ENCODE measurements around the gene ITGB6. TPM values are rescaled to one million over a fixed set of nuclear protein-coding genes. Genes with fewer than 3 reads are reported as not detected.

Gene ITGB6
- total RNA-seq, 1 donor from 2014 or later = 2.0 TPM

GRCh38 chr2:160224507-160224906 lies 24.4 kb upstream of the ITGB6 start:
- H3K4me3 Mint-ChIP-seq (ENCODE audit: unreplicated experiment) = no peak overlapping the region
- H3K36me3 Mint-ChIP-seq (ENCODE audit: low read depth) = no peaks in the 10 kb centered on the region
- no peak for DNase-seq (ENCODE audit: low spot score)
- H3K27ac Mint-ChIP-seq (ENCODE audit: unreplicated experiment) = peak overlapping the region; percentile 96
- TF ChIP-seq CTCF (IDR thresholded peaks at IDR 0.05) = no peak
- H3K9me3 Mint-ChIP-seq (ENCODE audit: low read depth) = no peaks in the 10 kb centered on the region
- no peaks in the 10 kb centered on the region for H3K27me3 Mint-ChIP-seq (ENCODE audit: low read depth)
- H3K4me1 Mint-ChIP-seq (ENCODE audit: low read depth) = peaks cover 99% of the 10 kb centered on the region

- Mint-ChIP-seq H3K4me3 (ENCODE audit: unreplicated experiment) (no peak overlapping the region), H3K4me1 (ENCODE audit: low read depth) (peaks cover 98% of the 10 kb centered on the region), H3K36me3 (ENCODE audit: low read depth) (no peaks in the 10 kb centered on the region), H3K27ac (ENCODE audit: unreplicated experiment) (peak overlapping the region; percentile 96), H3K9me3 (ENCODE audit: low read depth) (no peaks in the 10 kb centered on the region), H3K27me3 (ENCODE audit: low read depth) (no peaks in the 10 kb centered on the region)
- TF ChIP-seq CTCF (IDR thresholded peaks at IDR 0.05) = no peak
- DNase-seq (ENCODE audit: low spot score) = no peak
Observed at GRCh38 chr2:160224060-160224459, 24.0 kb upstream of the ITGB6 start.

GRCh38 chr2:160223560-160223959 lies 23.5 kb upstream of the ITGB6 start:
- peak overlapping the region; percentile 96 for H3K27ac Mint-ChIP-seq (ENCODE audit: unreplicated experiment)
- DNase-seq (ENCODE audit: low spot score) = no peak
- TF ChIP-seq CTCF (IDR thresholded peaks at IDR 0.05) = no peak
- peaks cover 93% of the 10 kb centered on the region for H3K4me1 Mint-ChIP-seq (ENCODE audit: low read depth)
- no peaks in the 10 kb centered on the region for H3K9me3 Mint-ChIP-seq (ENCODE audit: low read depth)
- H3K36me3 Mint-ChIP-seq (ENCODE audit: low read depth) = no peaks in the 10 kb centered on the region
- H3K27me3 Mint-ChIP-seq (ENCODE audit: low read depth) = no peaks in the 10 kb centered on the region
- no peak overlapping the region for H3K4me3 Mint-ChIP-seq (ENCODE audit: unreplicated experiment)

- Mint-ChIP-seq H3K9me3 (ENCODE audit: low read depth) (no peaks in the 10 kb centered on the region), H3K36me3 (ENCODE audit: low read depth) (no peaks in the 10 kb centered on the region), H3K27me3 (ENCODE audit: low read depth) (no peaks in the 10 kb centered on the region), H3K4me3 (ENCODE audit: unreplicated experiment) (no peak overlapping the region), H3K4me1 (ENCODE audit: low read depth) (peaks cover 88% of the 10 kb centered on the region), H3K27ac (ENCODE audit: unreplicated experiment) (peak overlapping the region; percentile 96)
- TF ChIP-seq CTCF (IDR thresholded peaks at IDR 0.05) = no peak
- DNase-seq (ENCODE audit: low spot score) = no peak
Observed at GRCh38 chr2:160222546-160223283, 22.6 kb upstream of the ITGB6 start.

- no peaks in the 10 kb centered on the region for H3K27me3 Mint-ChIP-seq (ENCODE audit: low read depth)
- H3K36me3 Mint-ChIP-seq (ENCODE audit: low read depth) = peaks cover 1% of the 10 kb centered on the region
- no peak for DNase-seq (ENCODE audit: low spot score)
- peak overlapping the region; percentile 81 for H3K27ac Mint-ChIP-seq (ENCODE audit: unreplicated experiment)
- peaks cover 82% of the 10 kb centered on the region for H3K4me1 Mint-ChIP-seq (ENCODE audit: low read depth)
- peaks cover 3% of the 10 kb centered on the region for H3K9me3 Mint-ChIP-seq (ENCODE audit: low read depth)
- no peak for TF ChIP-seq CTCF (IDR thresholded peaks at IDR 0.05)
- H3K4me3 Mint-ChIP-seq (ENCODE audit: unreplicated experiment) = no peak overlapping the region
Observed at GRCh38 chr2:160221391-160222276, 21.6 kb upstream of the ITGB6 start.
